ENCODE results near the gene TCN2. TPM values are rescaled to one million over a fixed set of nuclear protein-coding genes. Genes with fewer than 3 reads are reported as not detected.

TCN2 gene
- total and polyA plus RNA-seq, 9 of the 15 experiments (the other 6 are each of a cell fraction or from before 2014, with no cell fraction given): 0.88 to 5.4 (median 1.7) TPM

DNA sequence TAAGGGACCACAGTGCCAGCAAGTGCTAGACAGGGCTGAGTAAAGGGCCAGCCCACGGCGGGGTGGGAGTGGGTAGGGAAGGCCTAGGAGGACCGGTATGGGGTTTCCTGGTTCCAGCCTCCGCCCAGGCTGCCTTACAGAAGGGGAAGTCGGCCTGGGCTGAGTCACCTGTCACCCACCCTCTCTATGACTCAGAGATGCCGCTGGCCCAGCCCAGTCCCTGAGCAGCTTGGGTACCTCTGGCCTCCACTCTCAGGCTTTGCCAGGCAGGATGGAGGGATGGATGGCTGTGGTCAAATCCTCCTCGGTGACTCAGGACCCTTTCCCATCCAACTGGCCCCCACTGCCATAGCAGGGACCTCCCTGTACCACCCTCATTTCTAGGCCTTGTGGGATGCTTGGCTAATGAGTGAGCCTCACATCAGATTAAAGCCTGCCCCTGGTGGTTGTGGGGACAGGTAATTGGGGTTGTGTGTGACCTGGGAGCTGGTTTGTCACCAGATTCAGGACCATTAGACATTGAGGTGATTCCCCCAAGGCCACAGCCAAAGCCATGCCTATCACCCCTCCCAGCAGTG is 42.5 kb downstream of the TCN2 start (continued):
- TF ChIP-seq, protein P1, sequence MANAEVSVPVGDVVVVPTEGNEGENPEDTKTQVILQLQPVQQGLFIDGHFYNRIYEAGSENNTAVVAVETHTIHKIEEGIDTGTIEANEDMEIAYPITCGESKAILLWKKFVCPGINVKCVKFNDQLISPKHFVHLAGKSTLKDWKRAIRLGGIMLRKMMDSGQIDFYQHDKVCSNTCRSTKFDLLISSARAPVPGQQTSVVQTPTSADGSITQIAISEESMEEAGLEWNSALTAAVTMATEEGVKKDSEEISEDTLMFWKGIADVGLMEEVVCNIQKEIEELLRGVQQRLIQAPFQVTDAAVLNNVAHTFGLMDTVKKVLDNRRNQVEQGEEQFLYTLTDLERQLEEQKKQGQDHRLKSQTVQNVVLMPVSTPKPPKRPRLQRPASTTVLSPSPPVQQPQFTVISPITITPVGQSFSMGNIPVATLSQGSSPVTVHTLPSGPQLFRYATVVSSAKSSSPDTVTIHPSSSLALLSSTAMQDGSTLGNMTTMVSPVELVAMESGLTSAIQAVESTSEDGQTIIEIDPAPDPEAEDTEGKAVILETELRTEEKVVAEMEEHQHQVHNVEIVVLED (CRISPR knock-in tag; IDR thresholded peaks at IDR 0.05): no peak
- TF ChIP-seq TCF7 (IDR thresholded peaks at IDR 0.05; ENCODE audit: borderline replicate concordance): no peak
- peak; percentile 62 for TF ChIP-seq ZFX (CRISPR knock-in tag; IDR thresholded peaks at IDR 0.05)
- TF ChIP-seq, protein P2, sequence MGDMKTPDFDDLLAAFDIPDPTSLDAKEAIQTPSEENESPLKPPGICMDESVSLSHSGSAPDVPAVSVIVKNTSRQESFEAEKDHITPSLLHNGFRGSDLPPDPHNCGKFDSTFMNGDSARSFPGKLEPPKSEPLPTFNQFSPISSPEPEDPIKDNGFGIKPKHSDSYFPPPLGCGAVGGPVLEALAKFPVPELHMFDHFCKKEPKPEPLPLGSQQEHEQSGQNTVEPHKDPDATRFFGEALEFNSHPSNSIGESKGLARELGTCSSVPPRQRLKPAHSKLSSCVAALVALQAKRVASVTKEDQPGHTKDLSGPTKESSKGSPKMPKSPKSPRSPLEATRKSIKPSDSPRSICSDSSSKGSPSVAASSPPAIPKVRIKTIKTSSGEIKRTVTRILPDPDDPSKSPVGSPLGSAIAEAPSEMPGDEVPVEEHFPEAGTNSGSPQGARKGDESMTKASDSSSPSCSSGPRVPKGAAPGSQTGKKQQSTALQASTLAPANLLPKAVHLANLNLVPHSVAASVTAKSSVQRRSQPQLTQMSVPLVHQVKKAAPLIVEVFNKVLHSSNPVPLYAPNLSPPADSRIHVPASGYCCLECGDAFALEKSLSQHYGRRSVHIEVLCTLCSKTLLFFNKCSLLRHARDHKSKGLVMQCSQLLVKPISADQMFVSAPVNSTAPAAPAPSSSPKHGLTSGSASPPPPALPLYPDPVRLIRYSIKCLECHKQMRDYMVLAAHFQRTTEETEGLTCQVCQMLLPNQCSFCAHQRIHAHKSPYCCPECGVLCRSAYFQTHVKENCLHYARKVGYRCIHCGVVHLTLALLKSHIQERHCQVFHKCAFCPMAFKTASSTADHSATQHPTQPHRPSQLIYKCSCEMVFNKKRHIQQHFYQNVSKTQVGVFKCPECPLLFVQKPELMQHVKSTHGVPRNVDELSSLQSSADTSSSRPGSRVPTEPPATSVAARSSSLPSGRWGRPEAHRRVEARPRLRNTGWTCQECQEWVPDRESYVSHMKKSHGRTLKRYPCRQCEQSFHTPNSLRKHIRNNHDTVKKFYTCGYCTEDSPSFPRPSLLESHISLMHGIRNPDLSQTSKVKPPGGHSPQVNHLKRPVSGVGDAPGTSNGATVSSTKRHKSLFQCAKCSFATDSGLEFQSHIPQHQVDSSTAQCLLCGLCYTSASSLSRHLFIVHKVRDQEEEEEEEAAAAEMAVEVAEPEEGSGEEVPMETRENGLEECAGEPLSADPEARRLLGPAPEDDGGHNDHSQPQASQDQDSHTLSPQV (IDR thresholded peaks at IDR 0.05): no peak
- TF ChIP-seq, protein P3, sequence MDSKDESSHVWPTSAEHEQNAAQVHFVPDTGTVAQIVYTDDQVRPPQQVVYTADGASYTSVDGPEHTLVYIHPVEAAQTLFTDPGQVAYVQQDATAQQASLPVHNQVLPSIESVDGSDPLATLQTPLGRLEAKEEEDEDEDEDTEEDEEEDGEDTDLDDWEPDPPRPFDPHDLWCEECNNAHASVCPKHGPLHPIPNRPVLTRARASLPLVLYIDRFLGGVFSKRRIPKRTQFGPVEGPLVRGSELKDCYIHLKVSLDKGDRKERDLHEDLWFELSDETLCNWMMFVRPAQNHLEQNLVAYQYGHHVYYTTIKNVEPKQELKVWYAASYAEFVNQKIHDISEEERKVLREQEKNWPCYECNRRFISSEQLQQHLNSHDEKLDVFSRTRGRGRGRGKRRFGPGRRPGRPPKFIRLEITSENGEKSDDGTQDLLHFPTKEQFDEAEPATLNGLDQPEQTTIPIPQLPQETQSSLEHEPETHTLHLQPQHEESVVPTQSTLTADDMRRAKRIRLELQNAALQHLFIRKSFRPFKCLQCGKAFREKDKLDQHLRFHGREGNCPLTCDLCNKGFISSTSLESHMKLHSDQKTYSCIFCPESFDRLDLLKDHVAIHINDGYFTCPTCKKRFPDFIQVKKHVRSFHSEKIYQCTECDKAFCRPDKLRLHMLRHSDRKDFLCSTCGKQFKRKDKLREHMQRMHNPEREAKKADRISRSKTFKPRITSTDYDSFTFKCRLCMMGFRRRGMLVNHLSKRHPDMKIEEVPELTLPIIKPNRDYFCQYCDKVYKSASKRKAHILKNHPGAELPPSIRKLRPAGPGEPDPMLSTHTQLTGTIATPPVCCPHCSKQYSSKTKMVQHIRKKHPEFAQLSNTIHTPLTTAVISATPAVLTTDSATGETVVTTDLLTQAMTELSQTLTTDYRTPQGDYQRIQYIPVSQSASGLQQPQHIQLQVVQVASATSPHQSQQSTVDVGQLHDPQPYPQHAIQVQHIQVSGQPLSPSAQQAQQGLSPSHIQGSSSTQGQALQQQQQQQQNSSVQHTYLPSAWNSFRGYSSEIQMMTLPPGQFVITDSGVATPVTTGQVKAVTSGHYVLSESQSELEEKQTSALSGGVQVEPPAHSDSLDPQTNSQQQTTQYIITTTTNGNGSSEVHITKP (IDR thresholded peaks at IDR 0.05; ENCODE audit: partially characterized antibody): peak; percentile 47
- peak; percentile 24; the same call in 1 of the 2 replicates for TF ChIP-seq BHLHE40 (IDR thresholded peaks at IDR 0.05; ENCODE audit: low read length)
- 0 out of 4 replicates have a peak, but pooled peaks of 1 of the 2 experiments have one; percentile 6 for TF ChIP-seq KDM1A (IDR thresholded peaks at IDR 0.05)
- TF ChIP-seq RCOR1 (IDR thresholded peaks at IDR 0.05; ENCODE audit: borderline replicate concordance in 1 of 2, low read depth in 2 of 2, low read length in 2 of 2): peak in 1 of 2 experiments; percentile 45; a peak in 1 of 4 replicates
- TF ChIP-seq DPF2 (IDR thresholded peaks at IDR 0.05): peak; percentile 52; the same call in 1 of the 2 replicates
- peak; percentile 94 for TF ChIP-seq JUND (IDR thresholded peaks at IDR 0.05; ENCODE audit: borderline replicate concordance, low read depth, low read length)
- TF ChIP-seq JUND (tag; IDR thresholded peaks at IDR 0.05; ENCODE audit: borderline replicate concordance, low read depth, low read length): peak; percentile 90
- TF ChIP-seq SREBF1 (IDR thresholded peaks at IDR 0.05; ENCODE audit: borderline replicate concordance, low read depth, low read length): no peak
- TF ChIP-seq, protein P4, sequence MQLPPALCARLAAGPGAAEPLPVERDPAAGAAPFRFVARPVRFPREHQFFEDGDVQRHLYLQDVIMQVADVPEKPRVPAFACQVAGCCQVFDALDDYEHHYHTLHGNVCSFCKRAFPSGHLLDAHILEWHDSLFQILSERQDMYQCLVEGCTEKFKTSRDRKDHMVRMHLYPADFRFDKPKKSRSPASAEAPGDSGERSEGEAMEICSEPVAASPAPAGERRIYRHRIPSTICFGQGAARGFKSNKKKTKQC (CRISPR knock-in tag; IDR thresholded peaks at IDR 0.05): no peak
- TF ChIP-seq, protein P5, sequence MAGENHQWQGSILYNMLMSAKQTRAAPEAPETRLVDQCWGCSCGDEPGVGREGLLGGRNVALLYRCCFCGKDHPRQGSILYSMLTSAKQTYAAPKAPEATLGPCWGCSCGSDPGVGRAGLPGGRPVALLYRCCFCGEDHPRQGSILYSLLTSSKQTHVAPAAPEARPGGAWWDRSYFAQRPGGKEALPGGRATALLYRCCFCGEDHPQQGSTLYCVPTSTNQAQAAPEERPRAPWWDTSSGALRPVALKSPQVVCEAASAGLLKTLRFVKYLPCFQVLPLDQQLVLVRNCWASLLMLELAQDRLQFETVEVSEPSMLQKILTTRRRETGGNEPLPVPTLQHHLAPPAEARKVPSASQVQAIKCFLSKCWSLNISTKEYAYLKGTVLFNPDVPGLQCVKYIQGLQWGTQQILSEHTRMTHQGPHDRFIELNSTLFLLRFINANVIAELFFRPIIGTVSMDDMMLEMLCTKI (IDR thresholded peaks at IDR 0.05; ENCODE audit: partially characterized antibody): no peak

Measured in K562 (cell line).